GM13977 (cell line): ENCODE data around the gene NCKAP1.

Source experiments
- DNase-seq: peaks from one replicate; pipeline ENCODE4 v3.0.0; 2012; ENCODE audit warnings: low spot score
- CTCF ChIP-seq: IDR thresholded peaks from 2 replicates; pipeline ENCODE4 v1.5.1; 2012; ENCODE audit warnings: mild to moderate bottlenecking, control low read depth; ENCODE audit not compliant: insufficient read depth; ENCODE audit errors: extremely low read depth, missing control alignments
- in situ Hi-C: fragments of 300-500 bp; cut with MboI; formaldehyde crosslinking; loops from one replicate; pipeline ENCODE4 v1.12.0; 2022; ENCODE audit warnings: low sequenced_read_pairs, low pct_unique_long_range_greater_than_20kb, mixed read lengths, inconsistent platforms; ENCODE audit not compliant: unreplicated experiment

Gene NCKAP1

GRCh38 chr2:182914852-182915251, 123.4 kb downstream of the NCKAP1 start:
- no peak for TF ChIP-seq CTCF
- no peak for DNase-seq
- in situ Hi-C loops: no loop called here

GRCh38 chr2:182913064-182913463, 125.2 kb downstream of the NCKAP1 start:
- no peak for DNase-seq
- in situ Hi-C loops: no loop called here
- TF ChIP-seq CTCF: no peak

GRCh38 chr2:182912518-182912915, 125.7 kb downstream of the NCKAP1 start:
- TF ChIP-seq CTCF: no peak
- in situ Hi-C loops: no loop called here
- DNase-seq: no peak

GRCh38 chr2:182911813-182912517, 126.3 kb downstream of the NCKAP1 start:
- no peak for TF ChIP-seq CTCF
- DNase-seq: no peak
- in situ Hi-C loops: no loop called here

DNA sequence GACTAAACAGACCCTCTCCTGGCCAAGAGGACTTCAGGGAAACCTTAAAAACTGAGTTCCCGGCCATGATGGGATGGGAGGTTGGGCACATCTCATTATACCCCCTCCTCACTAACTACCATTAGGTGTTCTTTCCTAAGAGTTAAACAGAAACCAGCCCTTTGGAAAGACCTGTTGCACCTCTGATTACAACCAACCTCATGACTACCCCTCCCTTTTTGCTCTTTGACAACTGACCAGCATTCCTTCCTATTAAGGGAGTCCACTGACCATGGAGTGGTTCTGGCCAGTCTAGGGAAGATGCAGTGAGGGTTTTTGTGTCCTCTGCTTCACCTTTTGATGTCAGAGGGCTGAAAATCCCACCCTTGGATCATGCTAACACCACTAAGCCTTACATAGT, 127.3 kb downstream of the NCKAP1 start:
- no peak for TF ChIP-seq CTCF
- in situ Hi-C loops: no loop called here
- DNase-seq: no peak

GRCh38 chr2:182907081-182907830, 131.0 kb downstream of the NCKAP1 start:
- no peak for TF ChIP-seq CTCF
- no peak for DNase-seq
- in situ Hi-C loops: no loop called here
